Upper lobe of left lung (tissue), 4 donors: Measurements from ENCODE around the gene GMCL2.

Experiments used
- CTCF ChIP-seq, 6 experiments: fragments of 450-650 bp in 4 of 6; fragments of 200-600 bp in 2 of 6; sonication (generic) in 2 of 6; IDR thresholded peaks; one replicate each; pipeline ENCODE4 v1.5.1; 2016 to 2019; ENCODE audit warnings: antibody characterized with exemption in 6 of 6
- EP300 ChIP-seq, 4 donors: sonication (generic); formaldehyde crosslinking; IDR thresholded peaks; one replicate each; pipeline ENCODE4 v1.5.1; 2017; ENCODE audit warnings: antibody characterized with exemption in 4 of 4, control low read depth in 2 of 4
- POLR2A ChIP-seq, 4 donors: fragments of 450-650 bp; IDR thresholded peaks; one replicate each; pipeline ENCODE4 v1.5.1; 2016 to 2017; ENCODE audit warnings: antibody characterized with exemption in 4 of 4, mild to moderate bottlenecking in 2 of 4
- POLR2AphosphoS5 ChIP-seq, 2 donors: sonication (generic); formaldehyde crosslinking; IDR thresholded peaks; one replicate each; pipeline ENCODE4 v1.5.1; 2017; ENCODE audit warnings: antibody characterized with exemption in 2 of 2

- TF ChIP-seq CTCF (IDR thresholded peaks at IDR 0.05) (no peak), POLR2A (IDR thresholded peaks at IDR 0.05) (no peak), EP300 (IDR thresholded peaks at IDR 0.05) (no peak), POLR2AphosphoS5 (IDR thresholded peaks at IDR 0.05) (no peak)
These were observed 9.6 kb downstream of the GMCL2 start for GRCh38 chr5:178177569-178177968.
